Measurements from ENCODE around the gene L1TD1.
"Not testable (repeated sequence)": the region's sequence is repeated elsewhere in the genome, so short reads cannot be mapped to it uniquely, and the experiment has no call there.

The L1TD1 gene

GRCh38 chr1:62239652-62240403 lies 45.2 kb downstream of the L1TD1 start:
- DNase-seq, result not testable (repeated sequence)

GRCh38 chr1:62240651-62241370 lies 46.2 kb downstream of the L1TD1 start:
- DNase-seq, result no peak

DNA sequence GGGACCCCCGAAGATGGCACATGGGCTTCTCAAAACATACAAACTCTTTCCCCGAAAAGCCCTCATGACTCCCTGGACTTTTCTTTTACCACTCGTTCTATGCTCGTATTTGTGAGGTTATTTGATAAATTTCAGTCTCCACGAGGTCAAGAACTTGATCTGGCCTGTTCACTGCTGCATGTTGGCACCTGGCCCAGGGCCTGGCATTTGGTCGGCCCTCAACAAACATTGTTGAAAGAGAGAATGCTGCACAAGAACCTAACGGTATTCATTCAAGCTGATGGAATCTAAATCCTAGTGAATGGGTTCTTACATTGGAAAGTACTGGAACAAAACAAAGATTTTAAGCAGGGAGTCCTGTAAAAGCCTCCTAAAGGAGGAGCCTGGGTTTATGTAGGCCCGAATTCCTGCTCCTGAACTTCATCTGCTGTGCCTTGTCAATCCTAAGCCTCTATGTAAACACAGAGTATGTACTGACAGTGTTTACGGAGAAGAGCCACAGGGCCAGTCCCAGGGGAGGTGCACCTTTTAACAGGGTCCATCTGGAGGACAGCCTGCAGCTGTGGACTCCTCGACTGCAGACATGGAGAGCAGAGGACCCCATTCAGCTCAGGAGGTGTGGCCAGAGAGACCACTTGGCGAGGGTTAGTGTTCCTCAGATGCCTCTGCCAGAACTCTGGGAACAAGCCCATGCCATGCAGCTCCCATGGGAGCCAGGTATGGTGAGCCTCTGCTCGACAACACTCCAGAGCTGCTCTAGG lies 46.9 kb downstream of the L1TD1 start:
- no peak for DNase-seq

- not testable (repeated sequence) for DNase-seq
Observed at GRCh38 chr1:62244380-62244779, 49.7 kb downstream of the L1TD1 start.

DNA sequence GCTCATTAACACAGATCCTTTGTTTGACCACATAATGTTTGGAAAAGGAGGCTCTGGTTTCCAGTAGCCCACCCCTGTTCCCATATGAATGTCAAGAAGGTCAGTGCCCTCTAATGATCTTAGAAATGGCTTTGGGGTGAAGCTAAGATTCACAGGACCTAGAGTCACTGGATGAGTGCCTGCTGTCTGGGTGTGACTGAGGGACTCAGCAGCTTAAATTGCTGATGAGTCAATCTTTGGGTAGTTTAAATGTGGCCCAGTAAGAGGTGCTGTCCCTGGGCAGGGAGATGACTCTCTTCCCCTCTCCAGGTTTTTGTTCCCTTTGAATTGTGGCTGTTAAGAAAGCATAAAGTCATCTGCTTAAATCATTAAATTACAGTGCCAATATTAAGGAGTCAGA lies 50.6 kb downstream of the L1TD1 start:
- no peak for DNase-seq

- DNase-seq, result no peak
Observed at GRCh38 chr1:62247391-62248168, 52.9 kb downstream of the L1TD1 start.

DNA sequence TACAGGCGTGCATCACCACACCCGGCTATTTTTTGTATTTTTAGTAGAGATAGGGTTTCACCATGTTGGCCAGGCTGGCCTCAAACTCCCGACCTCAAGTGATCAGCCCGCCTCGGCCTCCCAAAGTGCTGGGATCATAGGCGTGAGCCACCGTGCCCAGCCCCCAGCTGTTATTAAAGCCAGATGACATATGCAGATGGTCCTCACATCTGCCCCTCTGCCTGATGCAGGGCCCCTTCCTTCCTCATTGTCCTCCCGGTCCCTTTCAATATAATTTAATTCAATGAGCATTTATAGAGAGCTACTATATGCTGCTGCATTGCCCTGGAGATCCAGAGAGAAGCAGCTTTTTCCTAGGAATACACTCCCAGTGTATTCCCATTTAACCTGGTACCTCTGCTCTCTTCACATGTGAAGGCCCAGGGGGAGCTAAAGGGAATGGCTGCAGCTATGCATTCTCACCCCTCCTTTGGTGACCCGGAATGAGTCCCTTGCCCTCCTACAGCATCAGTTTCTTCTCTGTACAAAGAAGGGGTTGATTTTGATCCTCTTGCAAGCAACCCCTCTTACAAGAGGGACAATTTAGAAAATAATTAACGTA lies 55.6 kb downstream of the L1TD1 start:
- DNase-seq, result no peak

- DNase-seq, result no peak
Observed at GRCh38 chr1:62259551-62259950, 64.9 kb downstream of the L1TD1 start.

- DNase-seq, result no peak
Observed at GRCh38 chr1:62260688-62261087, 66.0 kb downstream of the L1TD1 start.

All from stimulated activated CD8-positive, alpha-beta memory T cell treated with anti-CD3 and anti-CD28 coated beads, Interleukin-4, amount 100 ng/mL, for 48 hours (primary cell).